HEK293T (cell line): ENCODE data around the gene CLEC4G.
"Not testable (repeated sequence)": the region's sequence is repeated elsewhere in the genome, so short reads cannot be mapped to it uniquely, and the experiment has no call there.

Source experiments
- CTCF ChIA-PET: fragments of 350-600 bp; formaldehyde crosslinking; extraction: SDS; loops from one replicate; lab custom pipeline; 2021; ENCODE audit warnings: antibody characterized with exemption, inconsistent platforms; lab: Yijun Ruan, JAX
- POLR2A ChIA-PET: fragments of 350-600 bp; formaldehyde crosslinking; extraction: SDS; loops from one replicate; lab custom pipeline; 2020; ENCODE audit warnings: antibody characterized with exemption, inconsistent platforms; lab: Yijun Ruan, JAX
- DNase-seq: peaks from one replicate; pipeline ENCODE4 v3.0.0; 2012; ENCODE audit warnings: mixed read lengths; ENCODE audit errors: extremely low spot score
- ARNT ChIP-seq: fragments of 450-650 bp; IDR thresholded peaks from 2 replicates; pipeline ENCODE4 v1.6.1; 2017; ENCODE audit warnings: mild to moderate bottlenecking
- BHLHE40 ChIP-seq: fragments of 450-650 bp; IDR thresholded peaks from 2 replicates; pipeline ENCODE4 v1.6.1; 2016; ENCODE audit warnings: mild to moderate bottlenecking, moderate library complexity, borderline replicate concordance
- CTBP1 ChIP-seq: fragments of 450-650 bp; IDR thresholded peaks from 2 replicates; pipeline ENCODE4 v1.6.1; 2016; ENCODE audit warnings: borderline replicate concordance
- ELF4 ChIP-seq: fragments of 450-650 bp; IDR thresholded peaks from 2 replicates; pipeline ENCODE4 v1.6.1; 2017; ENCODE audit warnings: antibody characterized with exemption
- FOXA1 ChIP-seq: fragments of 450-650 bp; IDR thresholded peaks from 2 replicates; pipeline ENCODE4 v1.6.1; 2016; ENCODE audit warnings: mild to moderate bottlenecking
- FOXK2 ChIP-seq: fragments of 450-650 bp; IDR thresholded peaks from 2 replicates; pipeline ENCODE4 v1.6.1; 2016; ENCODE audit warnings: mild to moderate bottlenecking
- FOXM1 ChIP-seq: fragments of 450-650 bp; IDR thresholded peaks from 2 replicates; pipeline ENCODE4 v1.6.1; 2017; ENCODE audit warnings: mild to moderate bottlenecking, borderline replicate concordance
- HDGF ChIP-seq: fragments of 450-650 bp; IDR thresholded peaks from 2 replicates; pipeline ENCODE4 v1.6.1; 2017; ENCODE audit warnings: antibody characterized with exemption, borderline replicate concordance
- L3MBTL2 ChIP-seq: fragments of 450-650 bp; conservative IDR thresholded peaks from 2 replicates; pipeline ENCODE4 v1.6.1; 2016; ENCODE audit warnings: mild to moderate bottlenecking
- LEF1 ChIP-seq: fragments of 450-650 bp; IDR thresholded peaks from 2 replicates; pipeline ENCODE4 v1.6.1; 2017; ENCODE audit warnings: mild to moderate bottlenecking, borderline replicate concordance
- NFRKB ChIP-seq: fragments of 450-650 bp; IDR thresholded peaks from 2 replicates; pipeline ENCODE4 v1.6.1; 2016; ENCODE audit warnings: mild to moderate bottlenecking, moderate library complexity
- PKNOX1 ChIP-seq: fragments of 450-650 bp; IDR thresholded peaks from 2 replicates; pipeline ENCODE4 v1.6.1; 2016
- SP1 ChIP-seq: fragments of 450-650 bp; IDR thresholded peaks from 2 replicates; pipeline ENCODE4 v1.6.1; 2017
- SUZ12 ChIP-seq: fragments of 450-650 bp; IDR thresholded peaks from 2 replicates; pipeline ENCODE4 v1.6.1; 2016; ENCODE audit warnings: mild to moderate bottlenecking
- TARDBP ChIP-seq: fragments of 450-650 bp; IDR thresholded peaks from 2 replicates; pipeline ENCODE4 v1.6.1; 2016
- ZNF384 ChIP-seq: fragments of 450-650 bp; IDR thresholded peaks from 2 replicates; pipeline ENCODE4 v1.6.1; 2016

The CLEC4G gene

GRCh38 chr19:7748756-7749155 lies 16.8 kb upstream of the CLEC4G start:
- no peak for TF ChIP-seq FOXK2
- no peak for TF ChIP-seq CTBP1
- no peak for TF ChIP-seq FOXA1
- no peak for TF ChIP-seq ELF4
- TF ChIP-seq HDGF, result no peak
- TF ChIP-seq BHLHE40, result no peak
- no peak for DNase-seq
- CTCF ChIA-PET, result no interaction called here
- POLR2A ChIA-PET, result no interaction called here

- CTCF ChIA-PET, result no interaction called here
- DNase-seq, result no peak
- POLR2A ChIA-PET, result no interaction called here
- no peak for TF ChIP-seq ELF4
- no peak for TF ChIP-seq BHLHE40
- no peak for TF ChIP-seq FOXA1
- no peak for TF ChIP-seq CTBP1
Observed at GRCh38 chr19:7748171-7748570, 16.3 kb upstream of the CLEC4G start.

GRCh38 chr19:7746903-7747884 lies 15.3 kb upstream of the CLEC4G start, which contains the start of gene CD209:
CD209 (minus strand) TSS chr19:7747534; CDS start chr19:7747511, 23 bp downstream.
- no peak for DNase-seq
- TF ChIP-seq FOXK2 (no peak), TARDBP (no peak), L3MBTL2 (no peak), SP1 (no peak), SUZ12 (no peak), ARNT (no peak), HDGF (no peak), FOXA1 (no peak), CTBP1 (no peak), BHLHE40 (no peak), ELF4 (no peak), NFRKB (no peak), ZNF384 (no peak), FOXM1 (no peak), PKNOX1 (no peak), LEF1 (no peak)
- ChIA-PET POLR2A (no interaction called here), CTCF (no interaction called here)

- DNase-seq, CTCF ChIA-PET, POLR2A ChIA-PET: not testable (repeated sequence)
Observed at GRCh38 chr19:7746306-7746705, 14.4 kb upstream of the CLEC4G start.

- POLR2A ChIA-PET, result no interaction called here
- no peak for DNase-seq
- CTCF ChIA-PET, result no interaction called here
- TF ChIP-seq BHLHE40, result no peak
- no peak for TF ChIP-seq HDGF
- TF ChIP-seq CTBP1, result no peak
- TF ChIP-seq PKNOX1, result no peak
Observed at GRCh38 chr19:7744871-7745650, 13.2 kb upstream of the CLEC4G start.

- ChIA-PET POLR2A (no interaction called here), CTCF (no interaction called here)
- TF ChIP-seq LEF1 (no peak), FOXK2 (no peak), BHLHE40 (no peak), HDGF (no peak), ARNT (no peak), ELF4 (no peak), SUZ12 (no peak), PKNOX1 (no peak), FOXM1 (no peak), L3MBTL2 (no peak), ZNF384 (no peak), CTBP1 (no peak)
- DNase-seq, result no peak
Observed at GRCh38 chr19:7744199-7744786, 12.4 kb upstream of the CLEC4G start.
